GM15510 (cell line): ENCODE data around the gene TEKTIP1.

ENCODE experiments used
- POLR2A ChIP-seq: IDR thresholded peaks from 3 replicates; pipeline ENCODE4 v1.6.1; 2011; ENCODE audit warnings: borderline replicate concordance; ENCODE audit not compliant: insufficient read length; ENCODE audit errors: extremely low read depth

Gene TEKTIP1

DNA sequence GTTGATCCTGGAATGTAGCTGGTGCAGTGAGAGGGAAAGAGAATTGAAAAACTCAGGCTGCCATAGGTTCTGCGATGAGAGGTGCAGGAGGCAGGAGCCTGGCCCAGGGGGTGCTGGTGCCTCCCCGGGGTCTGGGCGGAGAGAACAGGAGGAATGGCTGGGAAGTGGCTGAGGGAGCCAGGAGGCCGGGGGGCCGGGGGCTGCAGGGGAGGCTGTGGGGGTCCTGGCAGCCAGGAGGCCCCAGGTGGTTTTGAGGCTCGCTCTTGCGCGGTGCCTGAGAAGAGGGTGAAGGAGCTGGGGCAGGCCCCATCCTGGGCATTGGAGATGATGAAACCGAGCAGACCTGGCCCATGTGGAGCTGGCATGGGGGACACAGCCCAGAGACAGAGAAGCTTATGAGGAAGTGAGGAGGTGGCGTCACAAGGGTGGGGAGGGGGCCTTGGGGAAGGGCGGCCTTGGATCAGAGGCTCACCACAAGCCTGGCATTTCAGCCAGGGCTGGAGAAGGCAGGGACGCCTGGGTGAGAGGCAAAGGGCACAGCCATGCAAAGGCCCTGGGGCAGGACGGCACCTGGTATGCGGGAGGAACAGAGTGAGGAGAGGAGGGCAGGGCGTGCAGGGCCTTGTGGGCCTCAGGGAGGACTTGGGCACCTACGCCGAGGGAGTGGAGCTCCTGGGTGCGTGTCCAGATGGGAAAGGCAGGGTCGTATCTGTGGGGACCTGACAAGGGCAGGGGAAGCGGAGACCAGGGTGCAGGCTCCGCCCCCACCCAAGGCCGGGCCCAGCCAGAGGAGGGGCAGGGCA lies 1.3 kb upstream of the TEKTIP1 start:
- no peak for TF ChIP-seq POLR2A

DNA sequence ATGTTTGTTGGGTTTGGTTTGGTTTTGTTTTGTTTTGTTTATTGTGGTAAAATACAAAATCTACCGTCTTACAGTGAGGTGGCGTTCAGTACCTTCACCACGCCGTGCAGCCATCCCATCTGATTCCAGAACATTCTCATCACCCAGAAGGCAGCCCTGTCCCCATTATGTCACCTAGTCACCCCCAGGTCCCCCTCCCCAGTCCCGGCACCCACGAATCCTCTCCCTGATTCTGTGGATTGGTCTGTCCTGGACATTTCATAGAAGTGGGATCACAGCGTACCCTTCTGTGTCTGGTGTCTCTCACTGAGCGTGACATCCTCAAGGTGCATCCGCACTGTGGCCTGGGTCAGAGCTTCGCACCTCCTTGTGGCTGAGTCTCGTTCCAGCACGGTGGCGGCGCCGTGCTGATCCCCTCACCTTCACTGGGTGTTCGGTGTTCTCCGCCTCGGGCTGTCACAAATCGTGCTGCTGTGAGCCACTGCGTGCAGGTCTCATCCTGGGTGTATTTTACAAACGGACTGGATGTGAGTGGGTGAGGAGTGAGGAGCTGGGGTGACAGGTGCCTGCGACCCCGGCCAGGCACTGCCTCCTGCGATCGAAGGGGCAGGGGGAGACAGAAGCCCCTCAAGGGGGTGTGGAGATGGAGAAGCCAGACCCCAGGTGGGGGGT lies 580 bp upstream of the TEKTIP1 start:
- no peak for TF ChIP-seq POLR2A

DNA sequence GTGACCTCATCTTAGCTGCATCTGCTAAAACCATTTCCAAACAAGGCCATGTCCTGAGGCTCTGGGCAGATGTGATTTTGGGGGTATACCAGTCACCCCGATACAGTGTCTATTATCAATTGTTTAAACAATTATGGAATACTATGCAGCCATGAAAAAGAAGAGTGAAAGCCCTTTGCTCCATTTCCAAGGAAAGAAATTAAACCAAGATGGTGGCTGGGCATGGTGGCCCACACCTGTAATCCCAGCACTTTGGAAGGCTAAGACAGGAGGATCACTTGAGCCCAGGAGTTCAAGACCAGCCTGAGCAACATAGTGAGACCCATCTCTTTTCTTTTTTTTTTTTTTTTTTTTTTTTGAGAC lies 763 bp downstream of the TEKTIP1 start:
- no peak for TF ChIP-seq POLR2A

DNA sequence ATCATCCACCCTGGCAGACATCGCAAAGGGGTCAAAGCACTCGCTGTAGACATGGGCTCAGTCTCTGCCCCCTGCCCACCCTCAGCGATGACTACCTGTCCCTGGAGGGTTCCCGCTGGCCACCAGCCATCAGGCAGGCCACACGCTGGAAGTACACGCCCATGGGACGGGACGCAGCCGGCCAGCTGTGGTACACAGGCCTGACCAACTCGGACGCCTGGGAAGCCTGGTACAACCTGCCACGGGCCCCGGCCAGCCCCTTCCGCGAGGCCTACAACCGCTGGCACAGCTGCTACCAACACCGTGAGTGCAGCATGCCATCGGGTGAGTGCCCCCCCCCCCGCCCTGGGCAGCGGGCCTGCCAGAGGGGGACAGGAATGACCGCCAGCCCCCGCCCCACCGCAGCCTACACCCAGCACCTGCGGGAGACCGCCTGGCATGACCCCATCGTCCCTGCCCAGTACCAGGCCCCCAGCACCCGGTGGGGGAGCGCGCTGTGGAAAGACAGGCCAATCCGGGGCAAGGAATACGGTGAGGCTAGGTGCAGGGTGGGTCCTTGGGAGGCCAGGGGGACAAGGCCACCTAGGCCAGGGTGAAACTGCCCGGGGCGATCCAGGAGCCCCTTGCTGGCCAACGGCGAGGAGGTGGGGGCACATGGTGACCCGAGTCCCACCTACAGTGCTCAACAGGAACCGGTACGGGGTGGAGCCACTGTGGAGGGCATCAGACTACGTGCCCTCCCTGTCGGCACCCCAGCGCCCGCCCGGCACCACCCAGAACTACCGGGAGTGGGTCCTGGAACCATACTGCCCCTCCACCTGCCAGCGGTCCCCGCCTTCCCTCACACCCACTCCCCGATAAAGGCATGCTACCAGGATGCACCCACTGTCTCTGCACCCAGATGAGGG lies 4.4 kb downstream of the TEKTIP1 start:
- TF ChIP-seq POLR2A = no peak

DNA sequence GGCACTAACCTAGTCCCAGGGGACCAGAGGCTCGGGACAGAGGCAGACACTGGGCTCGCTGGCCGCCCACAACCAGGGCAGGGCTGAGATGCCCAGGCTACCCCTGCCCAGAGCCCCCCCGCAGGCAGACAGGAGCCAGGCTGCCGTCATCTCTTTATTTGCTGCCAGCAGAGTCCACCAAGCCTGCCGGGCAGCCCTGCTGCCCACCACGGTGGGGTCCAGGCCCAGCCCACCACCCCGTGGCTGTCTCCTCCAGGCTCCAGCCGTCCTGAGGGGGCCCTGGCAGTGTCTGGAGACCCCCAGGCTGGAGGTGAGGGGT lies 5.0 kb downstream of the TEKTIP1 start:
- TF ChIP-seq POLR2A = no peak

DNA sequence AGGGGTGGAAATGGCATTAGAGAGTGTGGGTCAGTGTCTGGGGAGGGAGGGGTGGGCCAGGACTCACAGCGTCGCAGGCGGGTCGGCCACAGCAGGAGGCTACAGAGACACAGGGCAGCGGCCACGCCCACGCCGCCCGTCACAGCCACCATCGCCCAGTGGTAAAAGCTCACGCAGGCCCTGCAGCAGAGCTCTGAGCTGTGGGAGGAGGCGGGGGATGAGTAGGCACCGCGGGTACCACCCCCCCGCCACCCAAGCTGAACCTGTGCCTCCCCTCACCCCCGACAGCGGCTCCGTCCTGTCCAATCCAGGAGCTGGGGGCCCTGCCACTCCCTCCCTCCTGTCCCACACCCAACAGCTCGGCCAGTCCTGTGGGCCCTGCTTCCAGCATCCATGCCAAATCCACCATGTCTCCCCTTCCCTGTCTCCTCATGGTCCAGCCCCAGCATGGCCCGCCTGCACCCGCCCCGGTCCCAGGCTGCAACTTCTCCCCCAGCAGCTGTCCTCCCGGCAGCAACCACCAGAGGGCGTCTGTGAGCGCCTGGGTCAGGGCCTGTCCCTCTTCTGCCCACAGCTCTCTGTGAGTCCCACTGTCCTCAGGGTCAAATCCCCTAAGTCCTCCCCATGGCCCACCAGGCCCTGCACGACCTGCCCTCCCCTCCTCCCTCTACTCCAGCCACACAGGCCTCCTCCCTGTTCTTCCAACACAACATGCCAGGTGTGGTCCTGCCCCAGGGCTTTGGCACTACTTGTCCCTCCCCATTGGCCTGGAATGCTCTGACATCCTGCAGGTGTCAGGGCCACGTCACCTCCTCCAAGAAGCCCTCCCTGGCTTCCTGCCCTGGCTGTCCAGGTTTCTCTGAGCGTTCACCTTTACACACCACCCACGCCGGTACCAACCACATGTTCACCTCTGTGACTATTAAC lies 6.0 kb downstream of the TEKTIP1 start:
- TF ChIP-seq POLR2A = no peak

DNA sequence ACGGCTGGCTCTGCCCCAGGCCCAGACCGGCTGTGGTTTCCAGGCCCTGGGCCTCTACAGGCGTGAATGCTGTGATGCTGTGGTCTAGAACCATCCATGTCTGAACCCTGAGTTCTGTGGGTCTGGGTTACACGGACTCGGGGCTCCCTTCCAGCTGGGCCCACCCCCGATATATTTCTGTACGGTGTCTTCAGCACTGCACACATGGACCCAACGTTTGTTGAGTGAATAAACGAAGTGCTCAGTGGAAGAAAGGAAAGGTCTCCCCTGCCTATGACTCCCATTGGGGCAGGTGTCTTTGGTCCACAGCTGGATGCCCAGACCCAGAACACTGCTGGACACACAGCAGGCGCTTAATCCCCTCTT lies 6.7 kb downstream of the TEKTIP1 start:
- TF ChIP-seq POLR2A = no peak

DNA sequence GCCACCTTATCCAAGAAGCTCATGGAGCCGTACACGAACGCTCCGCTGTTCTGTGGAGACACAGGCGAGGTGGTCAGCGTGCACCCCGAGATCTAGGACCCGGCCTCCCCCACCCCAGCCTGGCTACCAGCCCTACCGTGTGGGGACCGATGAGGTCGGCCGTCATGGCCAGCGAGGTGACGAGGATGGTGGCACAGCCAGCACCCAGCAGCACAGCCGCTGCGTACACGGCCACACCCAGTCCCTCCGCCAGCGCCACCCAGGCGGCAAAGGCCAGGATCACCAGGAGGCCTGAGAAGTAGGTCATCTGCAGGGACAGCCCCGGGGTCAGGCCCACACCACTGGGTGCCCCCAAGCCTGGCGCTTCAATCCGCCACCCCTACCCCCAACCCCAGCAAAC lies 7.1 kb downstream of the TEKTIP1 start:
- no peak for TF ChIP-seq POLR2A

DNA sequence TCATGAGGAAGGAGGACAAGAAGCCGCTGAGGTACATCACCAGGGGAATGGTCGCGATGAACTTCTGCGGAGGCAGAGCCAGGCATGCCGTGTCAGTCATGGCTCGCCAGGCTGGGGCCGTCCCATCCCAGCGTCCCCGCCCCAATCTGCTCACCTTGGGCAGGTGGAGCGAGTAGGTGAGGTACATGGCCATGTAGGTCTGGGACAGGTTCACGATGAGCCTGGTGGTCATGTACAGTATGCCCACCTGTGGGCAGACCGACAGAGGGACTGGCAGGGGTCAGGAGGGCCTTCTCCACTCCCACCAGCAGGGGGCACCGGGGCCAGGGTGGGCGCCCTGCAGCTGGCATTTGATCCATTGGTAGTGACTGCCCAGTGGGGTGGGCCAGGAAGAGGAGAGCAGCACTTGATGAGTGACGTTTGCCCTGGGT lies 8.3 kb downstream of the TEKTIP1 start:
- no peak for TF ChIP-seq POLR2A

DNA sequence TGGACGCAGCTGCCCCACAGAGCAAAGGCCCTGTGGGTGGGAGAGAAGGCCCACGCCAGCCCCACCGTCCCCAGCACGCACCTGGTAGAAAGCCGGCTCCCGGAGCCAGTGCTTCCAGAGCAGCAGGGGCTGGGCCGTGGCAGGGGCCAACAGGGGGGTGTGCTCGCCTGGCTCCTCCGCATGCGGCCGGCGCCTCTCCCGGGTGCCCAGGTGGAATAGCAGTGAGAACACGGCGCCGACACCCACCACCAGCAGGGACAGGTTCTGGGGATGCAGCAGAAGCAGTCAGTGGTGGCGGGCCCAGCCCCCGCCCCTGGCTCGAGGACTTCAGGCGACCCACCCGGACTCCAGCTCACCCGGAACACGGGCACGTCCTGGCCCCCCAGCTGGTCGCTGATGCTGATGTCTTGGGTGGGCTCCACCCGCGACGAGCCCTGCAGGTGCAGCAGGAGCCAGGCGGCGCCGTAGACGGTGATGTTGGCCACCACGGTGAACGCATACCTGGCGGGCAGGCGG lies 8.9 kb downstream of the TEKTIP1 start:
- TF ChIP-seq POLR2A = no peak

DNA sequence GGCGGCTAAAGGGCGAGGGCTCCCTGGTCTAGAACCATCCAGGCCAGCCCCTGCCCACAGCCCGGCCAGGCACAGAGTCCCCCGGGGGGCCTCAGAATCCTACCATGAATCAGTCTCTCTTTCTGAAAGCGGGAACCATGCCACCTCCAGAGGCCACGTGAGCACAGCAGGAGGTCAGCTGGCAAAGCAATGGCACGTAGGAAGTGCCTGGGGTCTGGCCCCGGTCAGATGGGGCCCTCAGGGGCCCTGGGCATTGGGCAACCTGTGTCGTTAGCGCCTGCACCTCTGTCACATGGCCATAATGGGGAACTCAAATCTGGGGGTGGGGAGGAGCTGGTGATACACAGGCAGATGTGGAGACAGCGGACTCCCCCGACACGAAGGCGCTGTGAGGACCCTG lies 9.6 kb downstream of the TEKTIP1 start:
- no peak for TF ChIP-seq POLR2A

DNA sequence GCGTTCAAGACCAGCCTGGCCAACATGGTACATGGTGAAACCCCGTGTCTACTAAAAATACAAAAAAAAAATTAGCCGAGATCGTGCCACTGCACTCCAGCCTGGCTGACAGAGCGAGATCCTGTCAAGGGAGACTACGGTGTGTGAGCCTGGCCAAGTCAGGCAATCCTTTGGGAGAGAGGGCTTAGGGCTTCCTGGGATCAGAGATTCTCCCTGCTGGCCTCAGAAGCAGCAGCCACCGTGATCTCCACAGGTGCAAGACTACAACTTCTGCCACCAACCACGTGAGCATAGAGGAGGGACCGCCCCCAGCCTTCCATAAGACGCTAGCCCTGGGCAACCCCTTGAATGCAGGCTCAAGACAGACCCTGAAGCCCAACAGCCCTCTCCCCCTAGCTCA lies 10.8 kb downstream of the TEKTIP1 start:
- TF ChIP-seq POLR2A = no peak

DNA sequence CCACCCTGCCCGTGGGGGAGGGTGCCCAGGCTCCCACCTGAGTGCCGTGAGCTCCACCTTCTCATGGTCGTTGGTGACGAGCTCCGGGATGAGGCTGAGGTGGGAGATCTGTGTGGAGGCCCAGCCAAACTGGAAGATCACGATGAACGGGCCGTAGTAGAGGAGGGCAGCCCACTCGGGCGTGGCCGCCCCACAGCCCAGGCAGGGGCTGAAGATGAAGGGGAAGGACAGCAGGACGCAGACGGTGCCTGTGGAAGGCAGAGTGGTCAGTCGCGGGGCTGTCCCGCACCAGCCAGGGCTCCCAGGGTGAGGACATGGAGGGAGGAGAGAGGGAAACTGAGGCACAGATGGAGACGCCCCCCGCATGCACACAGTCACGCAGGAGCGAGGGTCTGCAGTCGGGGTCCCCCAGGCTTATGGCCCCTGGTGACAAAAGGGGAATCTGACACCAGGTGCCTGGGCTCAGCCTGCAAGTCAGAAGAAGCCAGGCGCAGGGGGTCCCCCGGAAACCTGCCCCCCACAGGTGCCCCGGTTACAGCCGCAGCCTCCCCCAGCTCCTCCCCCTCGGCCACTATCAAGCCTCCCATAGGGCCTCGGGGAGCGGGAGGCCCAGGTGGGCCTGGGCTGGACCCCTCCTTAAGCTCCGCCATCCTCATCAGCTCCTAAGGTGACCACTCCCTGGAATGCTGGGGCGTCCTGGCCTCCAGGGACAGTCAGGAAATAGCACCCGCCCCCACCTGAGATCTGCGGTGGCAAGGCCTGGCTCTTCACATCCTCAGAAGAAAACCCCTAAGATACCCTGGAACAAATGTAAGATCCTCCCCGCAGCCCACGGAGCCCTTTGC lies 12.2 kb downstream of the TEKTIP1 start:
- TF ChIP-seq POLR2A = no peak
